HCT116 (cell line): Measurements from ENCODE around the gene MEGF6. TPM values are rescaled to one million over a fixed set of nuclear protein-coding genes. Genes with fewer than 3 reads are reported as not detected.

ENCODE experiments used
- ATAC-seq: fragments of 200-7000 bp; cut with Tn5 transposase; 2 replicates; pipeline ENCODE4 v1.9.1; 2020; ENCODE audit warnings: mild to moderate bottlenecking, moderate library complexity
- BruUV-seq: library from RNA; stranded (reverse); fragments of 400-500 nt; replicated peaks from 2 replicates; lab custom pipeline; 2021; lab: Mats Ljungman, UMichigan
- CTCF ChIA-PET: fragments of 300-600 bp; sonication (Branson Sonifier 250); formaldehyde crosslinking; loops from one replicate; lab custom pipeline; 2021; ENCODE audit warnings: antibody characterized with exemption; lab: Charles Lee
- POLR2A ChIA-PET: fragments of 300-600, 350-600 bp; sonication (Branson Sonifier 250); formaldehyde crosslinking; loops from one replicate; lab custom pipeline; 2021; ENCODE audit warnings: antibody characterized with exemption; lab: Charles Lee
- RAD21 ChIA-PET, 2 experiments: fragments of 300-600 bp; sonication (Branson Sonifier 250); formaldehyde crosslinking; loops; one replicate each; lab custom pipeline; 2023; ENCODE audit warnings: low total read pairs in 2 of 2; ENCODE audit not compliant: uncharacterized antibody in 2 of 2, unreplicated experiment in 2 of 2, low non-redundant PET in 1 of 2; lab: Charles Lee
- DNase-seq: peaks from one replicate; pipeline ENCODE4 v3.0.0-alpha.2; 2010; ENCODE audit warnings: low read depth, low spot score
- H2AFZ ChIP-seq: fragments of 200-600 bp; shearing (Covaris generic), sonication (generic); 2 replicates; pipeline ENCODE4 v1.6.1; 2017; ENCODE audit warnings: low read depth, mixed run types, mixed read lengths, antibody characterized with exemption, low read length; ENCODE audit not compliant: poor library complexity, severe bottlenecking
- H3K27ac ChIP-seq: 2 replicates; pipeline ENCODE4 v1.5.1; 2012; ENCODE audit warnings: low read depth, low read length
- H3K27me3 ChIP-seq: fragments of 200-600 bp; sonication (generic); 2 replicates; pipeline ENCODE4 v1.6.1; 2016; ENCODE audit warnings: mixed run types, low read length, mixed read lengths; ENCODE audit not compliant: insufficient read depth
- H3K36me3 ChIP-seq, 2 experiments: fragments of 200-500 bp in 1 of 2; fragments of 200-600 bp in 1 of 2; sonication (Bioruptor generic) in 1 of 2; sonication (generic) in 1 of 2; 2 replicates each; pipeline versions ENCODE4 v1.5.1 to v1.6.1; 2014 to 2016; ENCODE audit warnings: low read length in 2 of 2, inconsistent platforms in 1 of 2, mixed read lengths in 1 of 2, mixed run types in 1 of 2; ENCODE audit not compliant: insufficient read depth in 2 of 2, control insufficient read depth in 1 of 2
- H3K4me1 ChIP-seq, 2 experiments: fragments of 200-600 bp in 1 of 2; sonication (generic) in 1 of 2; 2 replicates each; pipeline versions ENCODE4 v1.5.1 to v1.6.1; 2012 to 2017; ENCODE audit warnings: low read length in 2 of 2, inconsistent platforms in 1 of 2, mild to moderate bottlenecking in 1 of 2, mixed read lengths in 1 of 2, mixed run types in 1 of 2, moderate library complexity in 1 of 2; ENCODE audit not compliant: insufficient read depth in 2 of 2, control insufficient read depth in 1 of 2
- H3K4me2 ChIP-seq: fragments of 200-600 bp; sonication (generic); 2 replicates; pipeline ENCODE4 v1.6.1; 2017; ENCODE audit warnings: mixed run types, low read length, mixed read lengths
- H3K4me3 ChIP-seq, 2 experiments: fragments of 200-600 bp in 1 of 2; sonication (generic) in 1 of 2; replicated peaks in 1 of 2; 2 replicates each; pipeline ENCODE4 v1.5.1; 2011 to 2016; ENCODE audit warnings: low read length in 2 of 2, control low read depth in 1 of 2, low read depth in 1 of 2, mild to moderate bottlenecking in 1 of 2, mixed read lengths in 1 of 2, mixed run types in 1 of 2
- H3K79me2 ChIP-seq: fragments of 200-600 bp; sonication (generic); 2 replicates; pipeline ENCODE4 v1.6.1; 2017; ENCODE audit warnings: mild to moderate bottlenecking, mixed run types, low read length, moderate library complexity, mixed read lengths; ENCODE audit not compliant: insufficient read depth
- H3K9ac ChIP-seq: fragments of 200-600 bp; sonication (generic); 2 replicates; pipeline ENCODE4 v1.6.1; 2016; ENCODE audit warnings: low read length, mixed read lengths
- H3K9me2 ChIP-seq: fragments of 200-600 bp; sonication (generic), shearing (Covaris generic); 2 replicates; pipeline ENCODE4 v1.6.1; 2017; ENCODE audit warnings: mixed run types, mild to moderate bottlenecking, moderate library complexity; ENCODE audit not compliant: insufficient read depth
- H3K9me3 ChIP-seq, 2 experiments: fragments of 200-500 bp in 1 of 2; fragments of 200-600 bp in 1 of 2; sonication (Bioruptor generic) in 1 of 2; sonication (generic) in 1 of 2; 2 replicates each; pipeline ENCODE4 v1.6.1; 2014 to 2017; ENCODE audit warnings: low read length in 2 of 2, mixed read lengths in 2 of 2, inconsistent platforms in 1 of 2, low read depth in 1 of 2, mild to moderate bottlenecking in 1 of 2, mixed run types in 1 of 2, moderate library complexity in 1 of 2; ENCODE audit not compliant: control insufficient read depth in 1 of 2, insufficient read depth in 1 of 2
- H4K20me1 ChIP-seq: fragments of 200-600 bp; sonication (generic), shearing (Covaris generic); 2 replicates; pipeline ENCODE4 v1.6.1; 2017; ENCODE audit warnings: mixed run types, mild to moderate bottlenecking, moderate library complexity; ENCODE audit not compliant: insufficient read depth
- CEBPB ChIP-seq: IDR thresholded peaks from 2 replicates; pipeline ENCODE4 v1.6.1; 2012; ENCODE audit warnings: low read depth
- SP1 ChIP-seq: IDR thresholded peaks from 2 replicates; pipeline ENCODE4 v1.6.1; 2012; ENCODE audit warnings: low read depth
- YY1 ChIP-seq: IDR thresholded peaks from 2 replicates; pipeline ENCODE4 v1.6.1; 2011; ENCODE audit warnings: low read length, low read depth, moderate library complexity, mild to moderate bottlenecking; ENCODE audit not compliant: insufficient replicate concordance; ENCODE audit errors: extremely low read depth
- intact Hi-C: fragments of 100-400 bp; cut with micrococcal nuclease; formaldehyde crosslinking; loops from 2 replicates; pipeline ENCODE4 v1.10.0; 2022
- total RNA-seq: library from RNA; stranded (reverse); gene quantifications from one replicate; pipeline ENCODE4 v1.2.1, GENCODE V29; 2021; ENCODE audit not compliant: unreplicated experiment
- TF ChIP-seq, protein P1 (sequence below): IDR thresholded peaks from 2 replicates; pipeline ENCODE4 v1.6.1; 2012; ENCODE audit warnings: low read depth

Gene MEGF6
- total RNA-seq, 1 experiment from 2014 or later, result 47.6 TPM

DNA sequence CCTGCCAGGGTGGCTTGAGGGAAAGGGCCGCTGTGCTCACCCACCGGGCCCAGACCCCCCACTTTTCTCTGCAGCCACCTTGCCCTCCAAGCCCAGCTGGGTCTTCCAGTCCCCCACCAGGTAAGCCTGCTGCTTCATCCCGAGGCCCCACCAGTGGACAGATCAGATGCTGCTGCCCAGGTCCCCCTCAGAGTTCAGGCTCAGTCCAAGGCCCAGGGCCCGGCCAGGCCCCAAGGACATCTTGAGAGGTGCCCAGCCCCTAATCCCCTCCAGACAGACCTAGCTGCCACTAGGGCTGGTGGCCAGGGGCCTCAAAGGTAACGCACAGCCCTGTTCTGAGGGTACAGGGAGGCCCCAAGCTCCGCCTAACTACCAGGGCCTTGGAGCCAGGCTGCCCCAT, 58.6 kb downstream of the MEGF6 start (continued):
- TF ChIP-seq, protein P1, sequence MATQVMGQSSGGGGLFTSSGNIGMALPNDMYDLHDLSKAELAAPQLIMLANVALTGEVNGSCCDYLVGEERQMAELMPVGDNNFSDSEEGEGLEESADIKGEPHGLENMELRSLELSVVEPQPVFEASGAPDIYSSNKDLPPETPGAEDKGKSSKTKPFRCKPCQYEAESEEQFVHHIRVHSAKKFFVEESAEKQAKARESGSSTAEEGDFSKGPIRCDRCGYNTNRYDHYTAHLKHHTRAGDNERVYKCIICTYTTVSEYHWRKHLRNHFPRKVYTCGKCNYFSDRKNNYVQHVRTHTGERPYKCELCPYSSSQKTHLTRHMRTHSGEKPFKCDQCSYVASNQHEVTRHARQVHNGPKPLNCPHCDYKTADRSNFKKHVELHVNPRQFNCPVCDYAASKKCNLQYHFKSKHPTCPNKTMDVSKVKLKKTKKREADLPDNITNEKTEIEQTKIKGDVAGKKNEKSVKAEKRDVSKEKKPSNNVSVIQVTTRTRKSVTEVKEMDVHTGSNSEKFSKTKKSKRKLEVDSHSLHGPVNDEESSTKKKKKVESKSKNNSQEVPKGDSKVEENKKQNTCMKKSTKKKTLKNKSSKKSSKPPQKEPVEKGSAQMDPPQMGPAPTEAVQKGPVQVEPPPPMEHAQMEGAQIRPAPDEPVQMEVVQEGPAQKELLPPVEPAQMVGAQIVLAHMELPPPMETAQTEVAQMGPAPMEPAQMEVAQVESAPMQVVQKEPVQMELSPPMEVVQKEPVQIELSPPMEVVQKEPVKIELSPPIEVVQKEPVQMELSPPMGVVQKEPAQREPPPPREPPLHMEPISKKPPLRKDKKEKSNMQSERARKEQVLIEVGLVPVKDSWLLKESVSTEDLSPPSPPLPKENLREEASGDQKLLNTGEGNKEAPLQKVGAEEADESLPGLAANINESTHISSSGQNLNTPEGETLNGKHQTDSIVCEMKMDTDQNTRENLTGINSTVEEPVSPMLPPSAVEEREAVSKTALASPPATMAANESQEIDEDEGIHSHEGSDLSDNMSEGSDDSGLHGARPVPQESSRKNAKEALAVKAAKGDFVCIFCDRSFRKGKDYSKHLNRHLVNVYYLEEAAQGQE, result no peak

GRCh38 chr1:3552176-3552575, 59.1 kb downstream of the MEGF6 start:
- no peak overlapping the region for H3K4me3 ChIP-seq
- TF ChIP-seq, protein P1, result no peak
- TF ChIP-seq YY1 (no peak), SP1 (no peak), CEBPB (no peak)
- ChIA-PET RAD21 (no interaction called here), CTCF (no interaction called here), POLR2A (no interaction called here)
- no peak for ATAC-seq
- no peak overlapping the region for H2AFZ ChIP-seq
- H3K9ac ChIP-seq, result no peak overlapping the region
- no peaks in the 10 kb centered on the region for H3K9me2 ChIP-seq
- H3K4me2 ChIP-seq, result no peak overlapping the region
- no TSS peak for BruUV-seq
- H3K9me3 ChIP-seq, result no peaks in the 10 kb centered on the region
- no peaks in the 10 kb centered on the region for H3K27me3 ChIP-seq
- H4K20me1 ChIP-seq, result no peaks in the 10 kb centered on the region
- no peak for DNase-seq
- peaks cover 25 to 48% of the 10 kb centered on the region in 2 experiments for H3K4me1 ChIP-seq
- no peaks in the 10 kb centered on the region for H3K36me3 ChIP-seq
- no peak overlapping the region for H3K27ac ChIP-seq
- intact Hi-C loops, result no loop called here
- H3K79me2 ChIP-seq, result no peaks in the 10 kb centered on the region
